ENCODE results near the gene UMAD1.

UMAD1 gene

DNA sequence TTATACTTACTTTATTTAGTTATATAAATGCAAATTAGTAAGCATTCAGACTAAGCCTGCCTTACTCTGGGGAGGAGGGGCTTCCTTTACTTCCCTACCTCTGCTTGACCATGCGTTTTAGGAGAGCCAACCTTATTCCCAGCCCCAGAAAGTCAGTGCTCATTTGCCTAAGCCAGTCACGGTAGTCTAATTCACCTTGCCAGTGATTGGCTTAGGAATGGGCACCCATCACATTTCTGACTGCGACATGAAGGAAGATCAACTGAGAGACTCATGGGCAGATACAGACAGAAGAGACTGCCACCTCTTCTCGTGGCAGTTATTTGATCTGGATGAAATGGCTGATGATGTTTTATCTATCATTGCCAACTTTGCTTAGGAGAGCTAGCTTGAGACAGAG, 48.4 kb downstream of the UMAD1 start:
- Histone ChIP-seq H3K27me3 (ENCODE audit: insufficient read depth, poor library complexity, severe bottlenecking) (no peaks in the 10 kb centered on the region), H3K4me3 (replicated peaks; ENCODE audit: insufficient read depth, low read length) (no peak overlapping the region), H3K27ac (replicated peaks) (no peak overlapping the region)
- DNase-seq (ENCODE audit: low read depth in 1 of 2, low spot score in 1 of 2): no peak
- TF ChIP-seq POLR2AphosphoS5 (IDR thresholded peaks at IDR 0.05; ENCODE audit: low read depth) (no peak), SPI1 (IDR thresholded peaks at IDR 0.05; ENCODE audit: borderline replicate concordance, low read depth) (no peak), GABPA (IDR thresholded peaks at IDR 0.05; ENCODE audit: low read depth) (no peak)
- TF ChIP-seq, protein P1, sequence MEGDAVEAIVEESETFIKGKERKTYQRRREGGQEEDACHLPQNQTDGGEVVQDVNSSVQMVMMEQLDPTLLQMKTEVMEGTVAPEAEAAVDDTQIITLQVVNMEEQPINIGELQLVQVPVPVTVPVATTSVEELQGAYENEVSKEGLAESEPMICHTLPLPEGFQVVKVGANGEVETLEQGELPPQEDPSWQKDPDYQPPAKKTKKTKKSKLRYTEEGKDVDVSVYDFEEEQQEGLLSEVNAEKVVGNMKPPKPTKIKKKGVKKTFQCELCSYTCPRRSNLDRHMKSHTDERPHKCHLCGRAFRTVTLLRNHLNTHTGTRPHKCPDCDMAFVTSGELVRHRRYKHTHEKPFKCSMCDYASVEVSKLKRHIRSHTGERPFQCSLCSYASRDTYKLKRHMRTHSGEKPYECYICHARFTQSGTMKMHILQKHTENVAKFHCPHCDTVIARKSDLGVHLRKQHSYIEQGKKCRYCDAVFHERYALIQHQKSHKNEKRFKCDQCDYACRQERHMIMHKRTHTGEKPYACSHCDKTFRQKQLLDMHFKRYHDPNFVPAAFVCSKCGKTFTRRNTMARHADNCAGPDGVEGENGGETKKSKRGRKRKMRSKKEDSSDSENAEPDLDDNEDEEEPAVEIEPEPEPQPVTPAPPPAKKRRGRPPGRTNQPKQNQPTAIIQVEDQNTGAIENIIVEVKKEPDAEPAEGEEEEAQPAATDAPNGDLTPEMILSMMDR (IDR thresholded peaks at IDR 0.05; ENCODE audit: insufficient read depth, low read length): no peak
- TF ChIP-seq, protein P2, sequence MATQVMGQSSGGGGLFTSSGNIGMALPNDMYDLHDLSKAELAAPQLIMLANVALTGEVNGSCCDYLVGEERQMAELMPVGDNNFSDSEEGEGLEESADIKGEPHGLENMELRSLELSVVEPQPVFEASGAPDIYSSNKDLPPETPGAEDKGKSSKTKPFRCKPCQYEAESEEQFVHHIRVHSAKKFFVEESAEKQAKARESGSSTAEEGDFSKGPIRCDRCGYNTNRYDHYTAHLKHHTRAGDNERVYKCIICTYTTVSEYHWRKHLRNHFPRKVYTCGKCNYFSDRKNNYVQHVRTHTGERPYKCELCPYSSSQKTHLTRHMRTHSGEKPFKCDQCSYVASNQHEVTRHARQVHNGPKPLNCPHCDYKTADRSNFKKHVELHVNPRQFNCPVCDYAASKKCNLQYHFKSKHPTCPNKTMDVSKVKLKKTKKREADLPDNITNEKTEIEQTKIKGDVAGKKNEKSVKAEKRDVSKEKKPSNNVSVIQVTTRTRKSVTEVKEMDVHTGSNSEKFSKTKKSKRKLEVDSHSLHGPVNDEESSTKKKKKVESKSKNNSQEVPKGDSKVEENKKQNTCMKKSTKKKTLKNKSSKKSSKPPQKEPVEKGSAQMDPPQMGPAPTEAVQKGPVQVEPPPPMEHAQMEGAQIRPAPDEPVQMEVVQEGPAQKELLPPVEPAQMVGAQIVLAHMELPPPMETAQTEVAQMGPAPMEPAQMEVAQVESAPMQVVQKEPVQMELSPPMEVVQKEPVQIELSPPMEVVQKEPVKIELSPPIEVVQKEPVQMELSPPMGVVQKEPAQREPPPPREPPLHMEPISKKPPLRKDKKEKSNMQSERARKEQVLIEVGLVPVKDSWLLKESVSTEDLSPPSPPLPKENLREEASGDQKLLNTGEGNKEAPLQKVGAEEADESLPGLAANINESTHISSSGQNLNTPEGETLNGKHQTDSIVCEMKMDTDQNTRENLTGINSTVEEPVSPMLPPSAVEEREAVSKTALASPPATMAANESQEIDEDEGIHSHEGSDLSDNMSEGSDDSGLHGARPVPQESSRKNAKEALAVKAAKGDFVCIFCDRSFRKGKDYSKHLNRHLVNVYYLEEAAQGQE (IDR thresholded peaks at IDR 0.05; ENCODE audit: insufficient replicate concordance, low read depth): no peak

DNA sequence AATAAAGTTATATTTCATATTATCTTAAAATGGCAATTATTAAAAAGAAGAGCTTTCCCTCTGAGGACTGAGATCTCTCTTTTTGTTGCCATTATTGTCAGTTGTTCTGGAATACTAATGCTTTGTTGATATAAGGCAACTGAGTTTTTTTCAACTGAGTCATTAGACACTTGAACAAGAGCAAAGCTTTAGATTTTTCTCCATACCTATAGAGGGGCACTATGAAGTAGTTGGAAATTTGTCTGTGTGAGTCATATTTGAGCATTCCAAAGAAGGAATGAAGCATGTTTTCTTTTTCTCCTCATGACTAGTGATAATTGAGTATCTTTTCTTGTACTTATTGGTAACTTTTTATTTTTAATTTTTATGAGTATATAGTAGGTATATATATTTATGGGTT, 53.3 kb downstream of the UMAD1 start:
- H3K4me3 ChIP-seq (replicated peaks; ENCODE audit: insufficient read depth, low read length): no peak overlapping the region
- no peak overlapping the region for H3K27ac ChIP-seq (replicated peaks)
- H3K27me3 ChIP-seq (ENCODE audit: insufficient read depth, poor library complexity, severe bottlenecking): no peaks in the 10 kb centered on the region
- TF ChIP-seq SPI1 (IDR thresholded peaks at IDR 0.05; ENCODE audit: borderline replicate concordance, low read depth) (no peak), POLR2AphosphoS5 (IDR thresholded peaks at IDR 0.05; ENCODE audit: low read depth) (no peak), GABPA (IDR thresholded peaks at IDR 0.05; ENCODE audit: low read depth) (no peak)
- TF ChIP-seq, protein P1 (IDR thresholded peaks at IDR 0.05; ENCODE audit: insufficient read depth, low read length): no peak
- TF ChIP-seq, protein P2 (IDR thresholded peaks at IDR 0.05; ENCODE audit: insufficient replicate concordance, low read depth): no peak
- DNase-seq (ENCODE audit: low read depth in 1 of 2, low spot score in 1 of 2): no peak

DNA sequence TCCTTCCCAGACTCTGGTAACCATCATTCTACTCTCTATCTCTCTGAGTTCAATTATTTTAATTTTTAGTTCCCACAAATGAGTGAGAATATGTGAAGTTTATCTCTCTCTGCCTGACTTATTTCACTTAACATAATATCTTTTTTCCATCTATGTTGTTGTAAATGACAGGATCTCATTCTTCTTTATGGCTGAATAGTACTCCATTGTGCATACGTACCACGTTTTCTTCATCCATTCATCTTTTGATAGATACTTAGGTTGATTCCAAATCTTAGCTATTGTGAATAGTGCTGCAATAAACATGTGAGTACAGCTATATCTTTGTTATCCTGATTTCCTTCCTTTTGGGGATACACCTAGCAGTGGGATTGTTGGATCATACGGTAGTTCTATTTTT, 54.0 kb downstream of the UMAD1 start:
- TF ChIP-seq SPI1 (IDR thresholded peaks at IDR 0.05; ENCODE audit: borderline replicate concordance, low read depth) (no peak), POLR2AphosphoS5 (IDR thresholded peaks at IDR 0.05; ENCODE audit: low read depth) (no peak), GABPA (IDR thresholded peaks at IDR 0.05; ENCODE audit: low read depth) (no peak)
- TF ChIP-seq, protein P2 (IDR thresholded peaks at IDR 0.05; ENCODE audit: insufficient replicate concordance, low read depth): no peak
- TF ChIP-seq, protein P1 (IDR thresholded peaks at IDR 0.05; ENCODE audit: insufficient read depth, low read length): no peak
- no peak overlapping the region for H3K4me3 ChIP-seq (replicated peaks; ENCODE audit: insufficient read depth, low read length)
- no peak overlapping the region for H3K27ac ChIP-seq (replicated peaks)
- H3K27me3 ChIP-seq (ENCODE audit: insufficient read depth, poor library complexity, severe bottlenecking): no peaks in the 10 kb centered on the region
- DNase-seq (ENCODE audit: low read depth in 1 of 2, low spot score in 1 of 2): no peak

Measured in HL-60 (cell line).